ENCODE results near the gene UROS. TPM values are rescaled to one million over a fixed set of nuclear protein-coding genes. Genes with fewer than 3 reads are reported as not detected.

The UROS gene
- total RNA-seq, 4 donors from 2014 or later: 24.0 to 29.2 (median 27.5) TPM

GRCh38 chr10:125848371-125848770, 25.3 kb upstream of the UROS start:
- no peak overlapping the region for H3K4me3 ChIP-seq (ENCODE audit: low read depth, poor library complexity, severe bottlenecking)
- no peak for TF ChIP-seq POLR2A (IDR thresholded peaks at IDR 0.05)
- TF ChIP-seq, protein P1, sequence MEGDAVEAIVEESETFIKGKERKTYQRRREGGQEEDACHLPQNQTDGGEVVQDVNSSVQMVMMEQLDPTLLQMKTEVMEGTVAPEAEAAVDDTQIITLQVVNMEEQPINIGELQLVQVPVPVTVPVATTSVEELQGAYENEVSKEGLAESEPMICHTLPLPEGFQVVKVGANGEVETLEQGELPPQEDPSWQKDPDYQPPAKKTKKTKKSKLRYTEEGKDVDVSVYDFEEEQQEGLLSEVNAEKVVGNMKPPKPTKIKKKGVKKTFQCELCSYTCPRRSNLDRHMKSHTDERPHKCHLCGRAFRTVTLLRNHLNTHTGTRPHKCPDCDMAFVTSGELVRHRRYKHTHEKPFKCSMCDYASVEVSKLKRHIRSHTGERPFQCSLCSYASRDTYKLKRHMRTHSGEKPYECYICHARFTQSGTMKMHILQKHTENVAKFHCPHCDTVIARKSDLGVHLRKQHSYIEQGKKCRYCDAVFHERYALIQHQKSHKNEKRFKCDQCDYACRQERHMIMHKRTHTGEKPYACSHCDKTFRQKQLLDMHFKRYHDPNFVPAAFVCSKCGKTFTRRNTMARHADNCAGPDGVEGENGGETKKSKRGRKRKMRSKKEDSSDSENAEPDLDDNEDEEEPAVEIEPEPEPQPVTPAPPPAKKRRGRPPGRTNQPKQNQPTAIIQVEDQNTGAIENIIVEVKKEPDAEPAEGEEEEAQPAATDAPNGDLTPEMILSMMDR (IDR thresholded peaks at IDR 0.05): no peak
- DNase-seq (ENCODE audit: low spot score in 2 of 2): no peak
- intact Hi-C loops (cut with DNase I; ENCODE audit: low total_unique reads): no loop called here
- 96 to 100% methylated on average over 2 of the region's 2 CpGs for WGBS, 2 donors

- WGBS, 2 donors: 92 to 100% methylated on average over 3 of the region's 3 CpGs
- H3K4me3 ChIP-seq (ENCODE audit: low read depth, poor library complexity, severe bottlenecking): no peak overlapping the region
- intact Hi-C loops (cut with DNase I; ENCODE audit: low total_unique reads): no loop called here
- DNase-seq (ENCODE audit: low spot score in 2 of 2): no peak
- TF ChIP-seq, protein P1 (IDR thresholded peaks at IDR 0.05): no peak
- TF ChIP-seq POLR2A (IDR thresholded peaks at IDR 0.05): no peak
Measured at GRCh38 chr10:125846894-125847293, 23.8 kb upstream of the UROS start.

DNA sequence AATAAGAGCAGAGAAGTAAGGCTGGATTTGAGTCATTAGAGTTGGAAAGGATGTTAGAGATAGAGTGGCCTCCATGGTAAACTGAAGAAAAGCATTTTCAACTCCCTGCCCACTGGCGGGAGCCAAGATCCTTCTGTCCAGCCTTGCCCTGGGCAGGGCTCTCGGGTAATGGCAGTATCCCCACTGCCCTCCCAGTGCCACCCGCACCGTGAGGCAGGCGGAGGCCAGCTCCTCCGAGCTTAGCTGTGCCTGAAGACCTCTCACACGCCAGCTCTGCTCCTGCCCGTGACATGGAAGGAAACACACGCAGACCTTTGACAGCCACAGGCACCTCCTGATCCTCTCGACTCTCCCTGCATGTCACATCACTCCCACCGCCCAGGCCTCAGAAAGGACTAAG, 22.6 kb upstream of the UROS start:
- intact Hi-C loops (cut with DNase I; ENCODE audit: low total_unique reads): no loop called here
- no peak for DNase-seq (ENCODE audit: low spot score in 2 of 2)
- TF ChIP-seq POLR2A (IDR thresholded peaks at IDR 0.05): no peak
- TF ChIP-seq, protein P1 (IDR thresholded peaks at IDR 0.05): no peak
- H3K4me3 ChIP-seq (ENCODE audit: low read depth, poor library complexity, severe bottlenecking): no peak overlapping the region
- WGBS, 2 donors: 96 to 98% methylated on average over 11 of the region's 11 CpGs

DNA sequence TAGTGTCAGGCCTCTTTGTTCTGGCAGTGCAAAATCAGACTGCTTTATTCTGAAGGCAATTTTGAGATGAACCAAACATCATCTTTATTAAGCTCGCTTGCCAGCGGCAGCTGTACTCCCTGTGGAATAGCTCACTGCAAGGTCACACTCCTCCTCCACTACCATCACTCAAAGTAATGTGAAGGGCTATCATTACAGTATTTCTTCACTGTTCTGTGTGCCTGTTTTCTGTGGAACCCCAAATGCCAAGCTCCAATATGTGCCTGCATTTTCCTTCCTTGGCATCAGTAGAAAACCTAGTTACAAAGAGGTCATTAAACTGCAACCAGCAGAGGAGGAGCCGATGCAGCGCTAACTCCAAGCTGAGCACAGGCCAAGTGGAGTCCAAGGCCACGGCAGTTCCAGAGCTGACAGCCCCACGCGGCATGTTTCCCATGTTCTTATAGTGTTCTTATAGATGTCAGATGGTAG, 21.7 kb upstream of the UROS start:
- DNase-seq (ENCODE audit: low spot score in 2 of 2): no peak
- no peak overlapping the region for H3K4me3 ChIP-seq (ENCODE audit: low read depth, poor library complexity, severe bottlenecking)
- no peak for TF ChIP-seq POLR2A (IDR thresholded peaks at IDR 0.05)
- TF ChIP-seq, protein P1 (IDR thresholded peaks at IDR 0.05): no peak
- intact Hi-C loops (cut with DNase I; ENCODE audit: low total_unique reads): no loop called here
- 66 to 85% methylated on average over 7 of the region's 7 CpGs for WGBS, 2 donors

GRCh38 chr10:125843603-125844329, 20.7 kb upstream of the UROS start:
- no peak overlapping the region for H3K4me3 ChIP-seq (ENCODE audit: low read depth, poor library complexity, severe bottlenecking)
- no peak for DNase-seq (ENCODE audit: low spot score in 2 of 2)
- intact Hi-C loops (cut with DNase I; ENCODE audit: low total_unique reads): no loop called here
- no peak for TF ChIP-seq POLR2A (IDR thresholded peaks at IDR 0.05)
- TF ChIP-seq, protein P1 (IDR thresholded peaks at IDR 0.05): no peak
- 89% methylated on average over 9 of the region's 9 CpGs for WGBS, 2 donors

GRCh38 chr10:125840955-125841354, 17.9 kb upstream of the UROS start:
- no peak for DNase-seq (ENCODE audit: low spot score in 2 of 2)
- H3K4me3 ChIP-seq (ENCODE audit: low read depth, poor library complexity, severe bottlenecking): no peak overlapping the region
- WGBS, 2 donors: 89 to 91% methylated on average over 3 of the region's 3 CpGs
- intact Hi-C loops (cut with DNase I; ENCODE audit: low total_unique reads): no loop called here
- no peak for TF ChIP-seq POLR2A (IDR thresholded peaks at IDR 0.05)
